ACC112 (cell line): Measurements from ENCODE around the gene TXNRD1.

Source experiments
- H2AFZ ChIP-seq: fragments of 200-600 bp; sonication (generic); one replicate; pipeline ENCODE4 v1.6.0; 2017; ENCODE audit warnings: antibody characterized with exemption, low read length; ENCODE audit not compliant: unreplicated experiment
- H3K27ac ChIP-seq: fragments of 200-600 bp; sonication (generic); 2 replicates; pipeline ENCODE4 v1.5.1; 2014; ENCODE audit warnings: low read depth, mild to moderate bottlenecking, antibody characterized with exemption, low read length, moderate library complexity
- H3K27me3 ChIP-seq: fragments of 200-600 bp; sonication (generic); 2 replicates; pipeline ENCODE4 v1.6.1; 2014; ENCODE audit warnings: mild to moderate bottlenecking, antibody characterized with exemption, low read length, moderate library complexity, mixed read lengths; ENCODE audit not compliant: insufficient read depth
- H3K36me3 ChIP-seq: fragments of 200-600 bp; sonication (generic); 2 replicates; pipeline ENCODE4 v1.6.1; 2016; ENCODE audit warnings: mild to moderate bottlenecking, antibody characterized with exemption, low read length, moderate library complexity, mixed read lengths; ENCODE audit not compliant: insufficient read depth
- H3K4me1 ChIP-seq: fragments of 200-600 bp; sonication (generic); one replicate; pipeline ENCODE4 v1.6.1; 2016; ENCODE audit warnings: low read length, mixed read lengths; ENCODE audit not compliant: insufficient read depth, unreplicated experiment, control insufficient read depth
- H3K4me3 ChIP-seq: fragments of 200-600 bp; sonication (generic); 2 replicates; pipeline ENCODE4 v1.5.1; 2014; ENCODE audit warnings: mild to moderate bottlenecking, low read depth, low read length
- H3K79me2 ChIP-seq: fragments of 200-600 bp; sonication (generic); one replicate; pipeline ENCODE4 v1.6.0; 2016; ENCODE audit warnings: low read length; ENCODE audit not compliant: control insufficient read depth, unreplicated experiment, insufficient read depth

The TXNRD1 gene

DNA sequence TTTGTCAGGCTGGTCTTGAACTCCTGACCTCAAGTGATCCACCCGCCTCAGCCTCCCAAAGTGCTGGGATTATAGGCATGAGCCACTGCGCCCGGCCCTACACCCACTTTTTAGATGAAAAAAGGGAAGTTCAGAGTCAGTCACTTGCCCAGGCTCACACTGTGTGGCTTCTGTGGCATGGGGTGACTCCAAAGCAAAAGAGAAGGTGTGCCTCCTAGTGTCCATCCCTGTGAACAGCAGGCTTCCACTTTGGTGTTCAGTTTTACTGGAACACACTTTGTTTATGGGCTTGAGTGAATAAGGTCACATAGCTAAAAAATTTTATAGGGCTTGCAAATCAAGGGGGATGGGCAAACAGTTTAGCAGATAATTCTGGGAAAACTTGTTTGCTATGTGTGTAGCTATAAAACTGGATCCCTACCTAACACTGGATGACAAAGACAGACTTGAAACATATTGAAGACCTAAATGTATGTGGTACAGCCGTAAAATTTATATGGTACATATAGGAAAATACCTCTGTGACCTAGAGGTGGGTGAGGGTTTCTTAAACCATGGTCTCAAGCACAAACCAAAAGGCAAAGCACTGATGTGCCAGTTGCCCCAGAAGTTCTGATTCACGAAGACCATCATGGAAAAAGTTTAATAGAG lies 142.9 kb downstream of the TXNRD1 start:
- H3K27ac ChIP-seq: no peak overlapping the region
- H3K4me1 ChIP-seq: no peaks in the 10 kb centered on the region
- H2AFZ ChIP-seq: no peak overlapping the region
- no peaks in the 10 kb centered on the region for H3K79me2 ChIP-seq
- peaks cover 8% of the 10 kb centered on the region for H3K36me3 ChIP-seq
- H3K4me3 ChIP-seq: no peak overlapping the region
- H3K27me3 ChIP-seq: no peaks in the 10 kb centered on the region

DNA sequence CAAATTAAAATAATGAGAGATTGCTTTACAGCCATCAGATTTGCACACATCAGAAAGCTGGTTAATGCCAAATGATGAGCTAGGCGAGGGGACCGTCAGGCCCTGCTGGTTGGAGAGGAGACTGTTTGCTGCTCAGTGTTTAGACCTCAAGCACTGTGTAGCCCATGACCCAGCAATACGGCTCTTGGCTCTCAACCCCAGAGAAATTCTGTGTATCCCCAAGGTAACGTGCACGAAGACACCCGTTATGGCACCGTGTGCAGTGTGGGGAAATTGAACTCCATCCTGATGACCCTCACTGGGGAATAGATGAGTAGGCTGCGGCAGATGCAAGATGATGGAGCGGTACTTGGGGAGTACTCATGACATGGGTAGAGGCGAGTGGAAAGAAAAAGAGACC lies 143.6 kb downstream of the TXNRD1 start:
- H2AFZ ChIP-seq: no peak overlapping the region
- H3K4me1 ChIP-seq: no peaks in the 10 kb centered on the region
- H3K27me3 ChIP-seq: no peaks in the 10 kb centered on the region
- no peak overlapping the region for H3K4me3 ChIP-seq
- H3K27ac ChIP-seq: no peak overlapping the region
- peaks cover 7% of the 10 kb centered on the region; the same call in 1 of the 2 replicates for H3K36me3 ChIP-seq
- no peaks in the 10 kb centered on the region for H3K79me2 ChIP-seq

DNA sequence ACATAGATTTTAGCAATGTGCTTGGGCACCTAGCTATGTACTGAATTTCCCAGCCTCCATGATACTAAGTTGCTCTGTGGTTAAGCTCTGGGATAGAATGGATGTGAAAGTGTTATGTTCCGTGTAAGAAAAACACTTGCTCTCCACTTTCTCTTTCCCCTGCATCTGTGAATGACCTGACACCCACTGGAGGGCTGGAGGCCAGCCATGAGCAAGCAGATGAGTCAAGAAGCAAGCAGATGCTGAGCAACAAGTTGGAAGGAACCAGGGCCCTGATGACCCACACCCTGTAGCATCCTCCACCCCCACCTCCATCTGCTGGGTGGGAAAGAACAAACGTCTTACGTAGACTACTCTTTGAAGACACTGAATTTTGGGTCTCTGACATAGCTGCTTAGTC lies 144.6 kb downstream of the TXNRD1 start:
- no peak overlapping the region for H3K27ac ChIP-seq
- H3K79me2 ChIP-seq: no peaks in the 10 kb centered on the region
- H3K4me3 ChIP-seq: no peak overlapping the region
- no peaks in the 10 kb centered on the region for H3K4me1 ChIP-seq
- H2AFZ ChIP-seq: no peak overlapping the region
- no peaks in the 10 kb centered on the region for H3K27me3 ChIP-seq
- no peaks in the 10 kb centered on the region for H3K36me3 ChIP-seq

DNA sequence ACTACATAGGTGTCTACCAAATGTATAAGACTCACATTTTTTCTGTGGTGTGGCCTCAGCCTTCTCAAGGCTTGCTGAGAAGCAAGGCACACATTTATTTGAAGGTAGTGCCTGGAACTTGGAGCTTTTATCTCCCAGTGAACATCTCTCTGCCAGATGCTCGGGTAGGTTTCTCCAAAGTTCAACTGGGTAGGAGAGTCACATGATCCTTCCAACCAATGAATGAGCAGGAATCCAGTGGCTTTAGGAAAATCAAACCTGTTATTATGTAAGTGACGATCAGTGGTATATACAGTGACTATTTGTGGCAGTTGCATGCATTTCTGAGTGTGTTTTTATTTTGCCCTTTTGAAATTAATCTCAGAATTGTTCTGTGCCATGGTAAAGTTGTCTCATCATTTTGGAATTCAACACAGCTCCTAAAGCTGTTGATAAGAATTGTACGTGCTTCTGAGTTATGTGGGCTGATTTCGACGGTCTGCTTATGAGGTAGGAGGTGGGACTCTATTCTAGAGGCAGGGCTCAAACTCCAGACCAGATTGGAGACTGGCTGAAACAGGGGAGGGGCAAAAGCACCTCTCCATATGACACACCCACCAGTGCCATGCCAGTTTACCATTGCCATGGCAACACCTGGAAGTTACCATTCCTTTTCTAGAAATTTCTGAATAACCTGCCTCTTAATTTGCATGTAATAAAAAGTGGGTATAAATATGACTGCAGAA lies 145.6 kb downstream of the TXNRD1 start:
- H3K27ac ChIP-seq: no peak overlapping the region
- H3K4me1 ChIP-seq: no peaks in the 10 kb centered on the region
- no peaks in the 10 kb centered on the region for H3K36me3 ChIP-seq
- no peak overlapping the region for H3K4me3 ChIP-seq
- H3K27me3 ChIP-seq: no peaks in the 10 kb centered on the region
- H3K79me2 ChIP-seq: no peaks in the 10 kb centered on the region
- no peak overlapping the region for H2AFZ ChIP-seq

DNA sequence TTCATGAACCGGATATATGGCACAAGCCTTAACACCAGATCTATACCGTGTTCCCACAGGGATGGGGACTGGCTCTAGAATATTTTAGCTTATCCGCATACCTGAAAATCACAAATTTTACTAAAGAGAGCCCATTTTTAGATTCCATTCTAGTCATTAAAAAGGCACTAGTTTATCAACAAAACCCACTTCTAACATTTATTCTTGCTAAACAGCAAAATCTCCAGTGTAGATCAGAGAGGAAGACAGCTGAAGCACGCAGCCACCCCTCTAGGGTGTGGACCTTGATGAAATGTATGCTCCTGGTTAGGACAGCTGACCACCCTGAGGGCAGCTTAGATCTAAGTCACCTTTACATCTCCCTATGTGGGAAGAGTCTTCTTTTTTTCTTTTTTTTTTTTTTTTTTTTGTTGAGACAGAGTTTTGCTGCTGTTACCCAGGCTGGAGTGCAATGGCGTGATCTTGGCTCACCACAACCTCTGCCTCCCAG lies 150.4 kb downstream of the TXNRD1 start:
- H3K4me1 ChIP-seq: peaks cover 2% of the 10 kb centered on the region
- H3K4me3 ChIP-seq: no peak overlapping the region
- no peak overlapping the region for H3K27ac ChIP-seq
- no peaks in the 10 kb centered on the region for H3K27me3 ChIP-seq
- H2AFZ ChIP-seq: no peak overlapping the region
- no peaks in the 10 kb centered on the region for H3K79me2 ChIP-seq
- H3K36me3 ChIP-seq: peaks cover 8% of the 10 kb centered on the region; the same call in 1 of the 2 replicates

DNA sequence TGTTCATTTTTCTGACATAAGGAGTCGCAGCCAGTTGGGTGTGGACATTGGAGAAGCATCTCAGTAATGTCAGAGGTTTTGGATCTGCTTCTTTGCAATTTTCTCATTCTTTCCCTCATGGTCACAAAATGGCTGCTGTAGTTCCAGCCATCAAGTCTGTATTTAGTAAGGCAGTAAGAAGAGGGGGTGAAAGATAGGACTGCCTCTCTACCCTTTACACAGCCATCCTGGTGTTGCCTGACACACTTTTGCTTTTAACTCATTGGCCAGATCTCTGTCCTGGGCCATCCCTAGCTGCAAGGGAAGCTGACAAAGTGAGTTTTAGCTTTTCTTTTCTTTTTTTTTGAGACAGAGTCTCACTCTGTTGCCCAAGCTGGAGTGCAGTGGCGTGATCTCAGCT lies 154.1 kb downstream of the TXNRD1 start:
- Histone ChIP-seq H3K4me1 (peaks cover 15% of the 10 kb centered on the region), H3K4me3 (no peak overlapping the region), H2AFZ (no peak overlapping the region), H3K36me3 (peaks cover 8% of the 10 kb centered on the region; the same call in 1 of the 2 replicates), H3K27ac (no peak overlapping the region), H3K27me3 (no peaks in the 10 kb centered on the region), H3K79me2 (no peaks in the 10 kb centered on the region)

DNA sequence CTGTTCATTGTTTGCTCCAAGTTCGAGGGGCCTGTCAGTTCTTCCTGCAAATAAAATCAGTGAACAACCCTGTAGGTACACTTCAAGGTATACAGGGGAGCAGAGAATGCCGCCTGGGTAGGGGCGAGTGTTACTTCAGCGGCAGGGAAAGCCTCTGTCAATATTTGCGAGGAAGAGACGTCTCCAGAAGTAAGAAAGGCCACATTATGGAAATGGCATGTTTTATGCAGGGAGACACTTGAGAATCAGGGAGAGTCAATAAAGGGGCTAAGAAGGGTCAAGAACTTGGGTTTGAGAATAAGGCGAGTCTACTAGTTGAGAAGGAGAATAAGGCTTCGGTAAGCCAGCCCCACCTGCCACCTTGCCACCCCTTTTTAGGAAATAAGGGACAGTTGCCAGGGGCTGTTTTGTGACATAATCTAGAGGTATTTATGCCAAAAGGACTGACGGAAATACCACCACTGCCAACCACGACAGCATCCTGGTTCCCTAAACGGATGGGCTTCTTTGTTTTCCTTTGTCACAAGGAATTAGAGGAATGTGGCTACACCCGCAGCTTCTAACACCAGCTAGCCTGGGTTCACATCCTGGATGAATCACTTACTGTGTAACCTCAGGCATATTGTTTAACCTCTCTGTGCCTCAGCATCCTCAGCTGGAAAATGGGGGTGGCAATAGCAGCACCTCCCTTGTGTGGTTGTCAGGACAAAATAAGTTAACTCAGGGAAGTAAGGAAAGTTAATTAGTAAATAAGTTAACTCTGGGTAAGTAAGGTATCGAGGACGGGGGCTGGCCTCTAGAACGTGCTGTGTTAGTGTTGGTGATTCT lies 155.7 kb downstream of the TXNRD1 start:
- Histone ChIP-seq H3K4me3 (no peak overlapping the region), H2AFZ (no peak overlapping the region), H3K27me3 (no peaks in the 10 kb centered on the region), H3K4me1 (peaks cover 15% of the 10 kb centered on the region), H3K36me3 (peaks cover 8% of the 10 kb centered on the region; the same call in 1 of the 2 replicates), H3K79me2 (no peaks in the 10 kb centered on the region), H3K27ac (no peak overlapping the region)

DNA sequence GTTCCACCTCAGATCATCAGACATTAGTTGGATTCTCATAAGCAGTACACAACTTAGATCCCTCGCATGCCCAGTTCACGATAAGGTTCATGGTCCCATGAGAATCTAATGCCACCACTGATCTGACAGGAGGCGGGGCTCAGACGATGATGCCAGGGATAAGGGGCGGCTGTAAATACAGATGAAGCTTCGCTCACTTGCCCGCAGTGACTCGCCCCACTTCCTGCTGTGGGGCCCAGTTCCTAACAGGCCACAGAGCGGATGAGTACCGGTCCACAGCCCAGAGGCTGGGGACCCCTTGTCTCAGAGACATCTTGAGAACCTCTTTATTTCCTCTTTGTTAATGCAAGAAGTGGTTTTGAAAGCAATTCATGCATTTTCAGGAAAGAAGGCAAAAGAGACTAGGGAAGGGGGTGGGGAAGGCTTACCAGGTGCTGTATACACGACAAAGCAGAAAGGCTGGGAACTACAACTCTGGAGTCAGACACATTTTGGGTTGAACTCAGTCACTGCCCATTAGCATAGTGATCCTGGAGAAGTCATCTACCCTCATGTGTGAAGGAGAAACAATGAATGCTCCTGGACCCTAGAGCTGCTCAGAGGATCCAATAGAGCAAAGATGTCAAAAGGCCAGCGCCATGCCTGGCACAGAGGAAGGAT lies 156.6 kb downstream of the TXNRD1 start:
- Histone ChIP-seq H3K79me2 (no peaks in the 10 kb centered on the region), H3K27ac (no peak overlapping the region), H3K4me1 (peaks cover 23% of the 10 kb centered on the region), H3K4me3 (no peak overlapping the region), H2AFZ (no peak overlapping the region), H3K27me3 (no peaks in the 10 kb centered on the region), H3K36me3 (peaks cover 8% of the 10 kb centered on the region; the same call in 1 of the 2 replicates)

DNA sequence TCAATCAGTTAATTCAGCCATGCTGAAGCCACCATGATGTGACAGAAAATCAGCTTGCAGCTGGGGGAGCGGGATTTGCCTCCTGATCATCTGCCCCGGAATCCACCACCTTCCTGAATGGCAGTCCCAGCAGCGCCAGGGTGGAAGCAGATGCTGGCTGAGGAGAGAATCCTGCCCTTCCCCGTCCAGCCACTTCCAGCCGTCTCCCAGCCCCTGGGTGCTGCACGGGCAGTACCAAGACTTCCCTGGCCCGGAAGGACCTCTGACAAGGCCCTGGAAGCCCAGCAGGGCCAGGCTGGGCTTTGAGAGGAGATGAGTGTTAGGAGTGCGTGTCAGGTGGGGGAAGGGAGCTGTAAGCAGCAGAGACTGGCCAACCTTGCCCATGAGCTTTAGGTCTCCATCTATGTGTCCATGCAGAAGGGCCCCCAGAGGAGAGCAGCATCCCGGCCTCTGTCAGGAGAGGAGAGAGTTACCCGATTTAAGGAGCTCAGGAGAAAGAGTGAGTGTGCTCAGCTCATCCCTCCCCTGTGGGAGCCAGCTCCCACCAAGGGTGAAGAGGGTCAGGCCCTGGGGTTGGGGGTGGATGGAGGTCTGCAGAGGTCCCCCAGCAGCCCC lies 157.2 kb downstream of the TXNRD1 start:
- H3K27ac ChIP-seq: no peak overlapping the region
- peaks cover 26% of the 10 kb centered on the region for H3K4me1 ChIP-seq
- peaks cover 8% of the 10 kb centered on the region; the same call in 1 of the 2 replicates for H3K36me3 ChIP-seq
- no peaks in the 10 kb centered on the region for H3K79me2 ChIP-seq
- no peak overlapping the region for H2AFZ ChIP-seq
- no peak overlapping the region for H3K4me3 ChIP-seq
- no peaks in the 10 kb centered on the region for H3K27me3 ChIP-seq

DNA sequence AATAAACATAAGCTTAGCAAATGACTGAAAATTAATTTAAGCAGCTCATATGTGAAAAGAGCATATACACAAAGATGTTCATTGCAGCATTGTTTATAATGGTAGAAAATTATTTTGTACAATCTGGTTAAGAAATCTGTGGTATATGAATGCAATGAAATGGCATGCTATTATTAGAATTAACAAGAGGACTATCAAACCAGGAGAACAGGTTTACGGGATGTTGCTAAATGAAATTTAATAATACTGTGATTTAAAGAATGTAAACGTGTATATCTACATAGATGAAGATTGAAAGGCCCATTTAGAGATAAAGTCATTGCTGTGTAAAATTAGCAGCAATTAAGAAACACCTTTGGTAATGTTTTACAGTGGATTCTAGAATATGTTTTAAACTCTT lies 158.5 kb downstream of the TXNRD1 start:
- H2AFZ ChIP-seq: no peak overlapping the region
- H3K27me3 ChIP-seq: no peaks in the 10 kb centered on the region
- H3K4me1 ChIP-seq: peaks cover 26% of the 10 kb centered on the region
- H3K4me3 ChIP-seq: no peak overlapping the region
- no peak overlapping the region for H3K27ac ChIP-seq
- H3K36me3 ChIP-seq: peaks cover 7% of the 10 kb centered on the region; the same call in 1 of the 2 replicates
- no peaks in the 10 kb centered on the region for H3K79me2 ChIP-seq
